ENCODE measurements around the gene C17orf78.

- TF ChIP-seq KLF9 (tag by site-specific recombination; IDR thresholded peaks at IDR 0.05; ENCODE audit: low read depth) (no peak), ZNF202 (tag by site-specific recombination; IDR thresholded peaks at IDR 0.05; ENCODE audit: borderline replicate concordance) (no peak), ZNF350 (tag by site-specific recombination; IDR thresholded peaks at IDR 0.05) (no peak), ZSCAN5A (tag by site-specific recombination; IDR thresholded peaks at IDR 0.05) (no peak), MZF1 (tag by site-specific recombination; IDR thresholded peaks at IDR 0.05; ENCODE audit: borderline replicate concordance) (no peak), GLIS2 (tag by site-specific recombination; IDR thresholded peaks at IDR 0.05) (no peak), CTCF (tag by site-specific recombination; IDR thresholded peaks at IDR 0.05) (no peak), ZXDB (tag by site-specific recombination; IDR thresholded peaks at IDR 0.05) (no peak), KLF10 (tag by site-specific recombination; IDR thresholded peaks at IDR 0.05) (no peak), ZNF707 (tag by site-specific recombination; IDR thresholded peaks at IDR 0.05) (no peak)
Observed at GRCh38 chr17:37392024-37392590, 16.3 kb downstream of the C17orf78 start.
